ENCODE measurements around the gene GFY. TPM values are rescaled to one million over a fixed set of nuclear protein-coding genes. Genes with fewer than 3 reads are reported as not detected.

GFY gene
- polyA plus RNA-seq, 3 donors = not detected

- WGBS (ENCODE audit: insufficient coverage) = no CpG with 5 or more reads among the region's 5 CpGs
- H3K36me3 Mint-ChIP-seq = no peaks in the 10 kb centered on the region
- no peak overlapping the region for H3K4me3 ChIP-seq (replicated peaks in 1 of 3; ENCODE audit: low read depth in 2 of 3, low read length in 3 of 3)
- H3K9me3 Mint-ChIP-seq = peaks cover 0 to 3% (median 0%) of the 10 kb centered on the region in 7 donors
- peaks cover 3 to 16% (median 8%) of the 10 kb centered on the region in 3 donors for H3K27me3 Mint-ChIP-seq (ENCODE audit: low read depth in 3 of 3)
- TF ChIP-seq, protein P1, sequence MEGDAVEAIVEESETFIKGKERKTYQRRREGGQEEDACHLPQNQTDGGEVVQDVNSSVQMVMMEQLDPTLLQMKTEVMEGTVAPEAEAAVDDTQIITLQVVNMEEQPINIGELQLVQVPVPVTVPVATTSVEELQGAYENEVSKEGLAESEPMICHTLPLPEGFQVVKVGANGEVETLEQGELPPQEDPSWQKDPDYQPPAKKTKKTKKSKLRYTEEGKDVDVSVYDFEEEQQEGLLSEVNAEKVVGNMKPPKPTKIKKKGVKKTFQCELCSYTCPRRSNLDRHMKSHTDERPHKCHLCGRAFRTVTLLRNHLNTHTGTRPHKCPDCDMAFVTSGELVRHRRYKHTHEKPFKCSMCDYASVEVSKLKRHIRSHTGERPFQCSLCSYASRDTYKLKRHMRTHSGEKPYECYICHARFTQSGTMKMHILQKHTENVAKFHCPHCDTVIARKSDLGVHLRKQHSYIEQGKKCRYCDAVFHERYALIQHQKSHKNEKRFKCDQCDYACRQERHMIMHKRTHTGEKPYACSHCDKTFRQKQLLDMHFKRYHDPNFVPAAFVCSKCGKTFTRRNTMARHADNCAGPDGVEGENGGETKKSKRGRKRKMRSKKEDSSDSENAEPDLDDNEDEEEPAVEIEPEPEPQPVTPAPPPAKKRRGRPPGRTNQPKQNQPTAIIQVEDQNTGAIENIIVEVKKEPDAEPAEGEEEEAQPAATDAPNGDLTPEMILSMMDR (IDR thresholded peaks at IDR 0.05) = no peak
- H3K9ac ChIP-seq (ENCODE audit: insufficient read depth, low read length, poor library complexity, severe bottlenecking) = no peak overlapping the region
- no peak overlapping the region for H3K27ac ChIP-seq (ENCODE audit: low read depth in 1 of 2, low read length in 2 of 2)
- H3K27ac Mint-ChIP-seq = no peak overlapping the region
- intact Hi-C loops (cut with micrococcal nuclease) = loop anchor here in 1 of 2 donors (5.0 kb wide), 1 partner anchor 48 kb away; the partner anchor contains the start of gene SLC17A7
- no peaks in the 10 kb centered on the region for H3K36me3 ChIP-seq (replicated peaks in 1 of 2; ENCODE audit: control insufficient read depth in 1 of 2, insufficient read depth in 2 of 2, low read length in 2 of 2)
- H3K4me1 ChIP-seq (ENCODE audit: control insufficient read depth in 1 of 2, insufficient read depth in 2 of 2, low read length in 2 of 2) = no peaks in the 10 kb centered on the region
- no peaks in the 10 kb centered on the region for H3K9me3 ChIP-seq (replicated peaks in 1 of 2; ENCODE audit: control insufficient read depth in 1 of 2, insufficient read depth in 1 of 2, low read length in 2 of 2)
- no peaks in the 10 kb centered on the region for H4K20me1 ChIP-seq (ENCODE audit: insufficient read depth, low read length)
- H3K4me2 ChIP-seq (replicated peaks; ENCODE audit: extremely low read depth, low read length, poor library complexity, severe bottlenecking) = no peak overlapping the region
- no peak overlapping the region for H2AFZ ChIP-seq (ENCODE audit: insufficient read depth, low read depth, low read length, poor library complexity, severe bottlenecking)
- H3K4me1 Mint-ChIP-seq = peaks cover 9% of the 10 kb centered on the region
- H3K4me3 Mint-ChIP-seq = no peak overlapping the region
- H3K27me3 ChIP-seq (ENCODE audit: control insufficient read depth in 2 of 2, insufficient read depth in 2 of 2, low read length in 2 of 2) = no peaks in the 10 kb centered on the region
- no peak for DNase-seq
- H3K79me2 ChIP-seq (ENCODE audit: insufficient read depth, low read length) = no peaks in the 10 kb centered on the region
These were observed 31.3 kb upstream of the GFY start for GRCh38 chr19:49393881-49394280.

GRCh38 chr19:49395581-49396407 is 29.4 kb upstream of the GFY start:
- no peak overlapping the region for H3K27ac ChIP-seq (ENCODE audit: low read depth in 1 of 2, low read length in 2 of 2)
- peaks cover 9% of the 10 kb centered on the region for H3K4me1 Mint-ChIP-seq
- H3K4me3 Mint-ChIP-seq = no peak overlapping the region
- WGBS (ENCODE audit: insufficient coverage) = 61% methylated on average over 10 of the region's 15 CpGs
- H3K9me3 Mint-ChIP-seq = peaks cover 0 to 3% (median 0%) of the 10 kb centered on the region in 7 donors
- no peaks in the 10 kb centered on the region for H3K9me3 ChIP-seq (replicated peaks in 1 of 2; ENCODE audit: control insufficient read depth in 1 of 2, insufficient read depth in 1 of 2, low read length in 2 of 2)
- H3K4me3 ChIP-seq (replicated peaks in 1 of 3; ENCODE audit: low read depth in 2 of 3, low read length in 3 of 3) = no peak overlapping the region
- H3K4me1 ChIP-seq (ENCODE audit: control insufficient read depth in 1 of 2, insufficient read depth in 2 of 2, low read length in 2 of 2) = no peaks in the 10 kb centered on the region
- peaks cover 1 to 16% (median 8%) of the 10 kb centered on the region in 3 donors for H3K27me3 Mint-ChIP-seq (ENCODE audit: low read depth in 3 of 3)
- H3K4me2 ChIP-seq (replicated peaks; ENCODE audit: extremely low read depth, low read length, poor library complexity, severe bottlenecking) = no peak overlapping the region
- no peaks in the 10 kb centered on the region for H3K79me2 ChIP-seq (ENCODE audit: insufficient read depth, low read length)
- H3K36me3 ChIP-seq (replicated peaks in 1 of 2; ENCODE audit: control insufficient read depth in 1 of 2, insufficient read depth in 2 of 2, low read length in 2 of 2) = no peaks in the 10 kb centered on the region
- H3K9ac ChIP-seq (ENCODE audit: insufficient read depth, low read length, poor library complexity, severe bottlenecking) = no peak overlapping the region
- no peak for DNase-seq
- no peaks in the 10 kb centered on the region for H3K27me3 ChIP-seq (ENCODE audit: control insufficient read depth in 2 of 2, insufficient read depth in 2 of 2, low read length in 2 of 2)
- TF ChIP-seq, protein P1 (IDR thresholded peaks at IDR 0.05) = no peak
- intact Hi-C loops (cut with micrococcal nuclease) = no loop called here
- H3K27ac Mint-ChIP-seq = peak overlapping the region in 1 of 7 donors; percentile 37
- H2AFZ ChIP-seq (ENCODE audit: insufficient read depth, low read depth, low read length, poor library complexity, severe bottlenecking) = no peak overlapping the region
- no peaks in the 10 kb centered on the region for H3K36me3 Mint-ChIP-seq
- H4K20me1 ChIP-seq (ENCODE audit: insufficient read depth, low read length) = no peaks in the 10 kb centered on the region

Measured in CD14-positive monocyte (primary cell).